HCT116 (cell line): ENCODE measurements around the gene NUP188. TPM values are rescaled to one million over a fixed set of nuclear protein-coding genes. Genes with fewer than 3 reads are reported as not detected.

Experiments used
- ATAC-seq: fragments of 200-7000 bp; cut with Tn5 transposase; 2 replicates; pipeline ENCODE4 v1.9.1; 2020; ENCODE audit warnings: mild to moderate bottlenecking, moderate library complexity
- BruUV-seq: library from RNA; stranded (reverse); fragments of 400-500 nt; replicated peaks from 2 replicates; lab custom pipeline; 2021; lab: Mats Ljungman, UMichigan
- CTCF ChIA-PET: fragments of 300-600 bp; sonication (Branson Sonifier 250); formaldehyde crosslinking; loops from one replicate; lab custom pipeline; 2021; ENCODE audit warnings: antibody characterized with exemption; lab: Charles Lee
- POLR2A ChIA-PET: fragments of 300-600, 350-600 bp; sonication (Branson Sonifier 250); formaldehyde crosslinking; loops from one replicate; lab custom pipeline; 2021; ENCODE audit warnings: antibody characterized with exemption; lab: Charles Lee
- RAD21 ChIA-PET, 2 experiments: fragments of 300-600 bp; sonication (Branson Sonifier 250); formaldehyde crosslinking; loops; one replicate each; lab custom pipeline; 2023; ENCODE audit warnings: low total read pairs in 2 of 2; ENCODE audit not compliant: uncharacterized antibody in 2 of 2, unreplicated experiment in 2 of 2, low non-redundant PET in 1 of 2; lab: Charles Lee
- DNase-seq: peaks from one replicate; pipeline ENCODE4 v3.0.0-alpha.2; 2010; ENCODE audit warnings: low read depth, low spot score
- H2AFZ ChIP-seq: fragments of 200-600 bp; shearing (Covaris generic), sonication (generic); 2 replicates; pipeline ENCODE4 v1.6.1; 2017; ENCODE audit warnings: low read depth, mixed run types, mixed read lengths, antibody characterized with exemption, low read length; ENCODE audit not compliant: poor library complexity, severe bottlenecking
- H3K27ac ChIP-seq: 2 replicates; pipeline ENCODE4 v1.5.1; 2012; ENCODE audit warnings: low read depth, low read length
- H3K27me3 ChIP-seq: fragments of 200-600 bp; sonication (generic); 2 replicates; pipeline ENCODE4 v1.6.1; 2016; ENCODE audit warnings: mixed run types, low read length, mixed read lengths; ENCODE audit not compliant: insufficient read depth
- H3K36me3 ChIP-seq, 2 experiments: fragments of 200-500 bp in 1 of 2; fragments of 200-600 bp in 1 of 2; sonication (Bioruptor generic) in 1 of 2; sonication (generic) in 1 of 2; 2 replicates each; pipeline versions ENCODE4 v1.5.1 to v1.6.1; 2014 to 2016; ENCODE audit warnings: low read length in 2 of 2, inconsistent platforms in 1 of 2, mixed read lengths in 1 of 2, mixed run types in 1 of 2; ENCODE audit not compliant: insufficient read depth in 2 of 2, control insufficient read depth in 1 of 2
- H3K4me1 ChIP-seq, 2 experiments: fragments of 200-600 bp in 1 of 2; sonication (generic) in 1 of 2; 2 replicates each; pipeline versions ENCODE4 v1.5.1 to v1.6.1; 2012 to 2017; ENCODE audit warnings: low read length in 2 of 2, inconsistent platforms in 1 of 2, mild to moderate bottlenecking in 1 of 2, mixed read lengths in 1 of 2, mixed run types in 1 of 2, moderate library complexity in 1 of 2; ENCODE audit not compliant: insufficient read depth in 2 of 2, control insufficient read depth in 1 of 2
- H3K4me2 ChIP-seq: fragments of 200-600 bp; sonication (generic); 2 replicates; pipeline ENCODE4 v1.6.1; 2017; ENCODE audit warnings: mixed run types, low read length, mixed read lengths
- H3K4me3 ChIP-seq, 2 experiments: fragments of 200-600 bp in 1 of 2; sonication (generic) in 1 of 2; replicated peaks in 1 of 2; 2 replicates each; pipeline ENCODE4 v1.5.1; 2011 to 2016; ENCODE audit warnings: low read length in 2 of 2, control low read depth in 1 of 2, low read depth in 1 of 2, mild to moderate bottlenecking in 1 of 2, mixed read lengths in 1 of 2, mixed run types in 1 of 2
- H3K79me2 ChIP-seq: fragments of 200-600 bp; sonication (generic); 2 replicates; pipeline ENCODE4 v1.6.1; 2017; ENCODE audit warnings: mild to moderate bottlenecking, mixed run types, low read length, moderate library complexity, mixed read lengths; ENCODE audit not compliant: insufficient read depth
- H3K9ac ChIP-seq: fragments of 200-600 bp; sonication (generic); 2 replicates; pipeline ENCODE4 v1.6.1; 2016; ENCODE audit warnings: low read length, mixed read lengths
- H3K9me2 ChIP-seq: fragments of 200-600 bp; sonication (generic), shearing (Covaris generic); 2 replicates; pipeline ENCODE4 v1.6.1; 2017; ENCODE audit warnings: mixed run types, mild to moderate bottlenecking, moderate library complexity; ENCODE audit not compliant: insufficient read depth
- H3K9me3 ChIP-seq, 2 experiments: fragments of 200-500 bp in 1 of 2; fragments of 200-600 bp in 1 of 2; sonication (Bioruptor generic) in 1 of 2; sonication (generic) in 1 of 2; 2 replicates each; pipeline ENCODE4 v1.6.1; 2014 to 2017; ENCODE audit warnings: low read length in 2 of 2, mixed read lengths in 2 of 2, inconsistent platforms in 1 of 2, low read depth in 1 of 2, mild to moderate bottlenecking in 1 of 2, mixed run types in 1 of 2, moderate library complexity in 1 of 2; ENCODE audit not compliant: control insufficient read depth in 1 of 2, insufficient read depth in 1 of 2
- H4K20me1 ChIP-seq: fragments of 200-600 bp; sonication (generic), shearing (Covaris generic); 2 replicates; pipeline ENCODE4 v1.6.1; 2017; ENCODE audit warnings: mixed run types, mild to moderate bottlenecking, moderate library complexity; ENCODE audit not compliant: insufficient read depth
- CBX3 ChIP-seq: IDR thresholded peaks from 2 replicates; pipeline ENCODE4 v1.6.1; 2012; ENCODE audit warnings: low read depth
- CEBPB ChIP-seq: IDR thresholded peaks from 2 replicates; pipeline ENCODE4 v1.6.1; 2012; ENCODE audit warnings: low read depth
- CTCF ChIP-seq, 3 experiments: fragments of 200-600 bp in 1 of 3; sonication (generic) in 1 of 3; IDR thresholded peaks in 2 of 3; conservative IDR thresholded peaks in 1 of 3; 2 replicates each; pipeline ENCODE4 v1.5.1; 2012 to 2017; ENCODE audit warnings: low read depth in 2 of 3, low read length in 2 of 3, antibody characterized with exemption in 1 of 3, borderline replicate concordance in 1 of 3, control low read depth in 1 of 3, mild to moderate bottlenecking in 1 of 3, mixed read lengths in 1 of 3, mixed run types in 1 of 3, moderate library complexity in 1 of 3; ENCODE audit not compliant: insufficient read depth in 1 of 3
- ELF1 ChIP-seq: IDR thresholded peaks from 2 replicates; pipeline ENCODE4 v1.6.1; 2012; ENCODE audit warnings: low read depth, borderline replicate concordance
- EZH2phosphoT487 ChIP-seq: fragments of 200-600 bp; IDR thresholded peaks from 2 replicates; pipeline ENCODE4 v1.6.1; 2018; ENCODE audit warnings: antibody characterized with exemption, borderline replicate concordance
- FOSL1 ChIP-seq: IDR thresholded peaks from 2 replicates; pipeline ENCODE4 v1.6.1; 2012; ENCODE audit warnings: low read depth
- JUND ChIP-seq: IDR thresholded peaks from 2 replicates; pipeline ENCODE4 v1.6.1; 2012
- POLR2A ChIP-seq: IDR thresholded peaks from 2 replicates; pipeline ENCODE4 v1.7.0; 2011; ENCODE audit warnings: borderline replicate concordance; ENCODE audit not compliant: insufficient read depth, insufficient read length; ENCODE audit errors: extremely low read depth
- POLR2AphosphoS5 ChIP-seq: IDR thresholded peaks from 2 replicates; pipeline ENCODE4 v1.6.1; 2011; ENCODE audit warnings: mild to moderate bottlenecking, low read depth, low read length, moderate library complexity
- RAD21 ChIP-seq: IDR thresholded peaks from 2 replicates; pipeline ENCODE4 v1.6.1; 2012; ENCODE audit warnings: low read depth, mild to moderate bottlenecking
- REST ChIP-seq: IDR thresholded peaks from 2 replicates; pipeline ENCODE4 v1.6.1; 2012; ENCODE audit warnings: low read depth
- SP1 ChIP-seq: IDR thresholded peaks from 2 replicates; pipeline ENCODE4 v1.6.1; 2012; ENCODE audit warnings: low read depth
- SRF ChIP-seq: IDR thresholded peaks from 2 replicates; pipeline ENCODE4 v1.6.1; 2012; ENCODE audit warnings: low read depth
- TCF7L2 ChIP-seq: IDR thresholded peaks from 2 replicates; pipeline ENCODE4 v1.7.0; 2011; ENCODE audit warnings: borderline replicate concordance, inconsistent platforms; ENCODE audit not compliant: insufficient read depth, insufficient read length; ENCODE audit errors: extremely low read depth
- YY1 ChIP-seq: IDR thresholded peaks from 2 replicates; pipeline ENCODE4 v1.6.1; 2011; ENCODE audit warnings: low read length, low read depth, moderate library complexity, mild to moderate bottlenecking; ENCODE audit not compliant: insufficient replicate concordance; ENCODE audit errors: extremely low read depth
- ZFX ChIP-seq: fragments of 450-650 bp; IDR thresholded peaks from 2 replicates; pipeline ENCODE4 v1.6.1; 2017
- ZNF274 ChIP-seq: fragments of 200-500 bp; sonication (Bioruptor generic); IDR thresholded peaks from 2 replicates; pipeline ENCODE4 v1.6.1; 2014; ENCODE audit warnings: mild to moderate bottlenecking, low read depth, low read length, inconsistent platforms
- intact Hi-C: fragments of 100-400 bp; cut with micrococcal nuclease; formaldehyde crosslinking; loops from 2 replicates; pipeline ENCODE4 v1.10.0; 2022
- total RNA-seq: library from RNA; stranded (reverse); gene quantifications from one replicate; pipeline ENCODE4 v1.2.1, GENCODE V29; 2021; ENCODE audit not compliant: unreplicated experiment
- TF ChIP-seq, protein P1 (sequence below): IDR thresholded peaks from 2 replicates; pipeline ENCODE4 v1.6.1; 2011; ENCODE audit warnings: mild to moderate bottlenecking, low read length, moderate library complexity; ENCODE audit not compliant: insufficient replicate concordance; ENCODE audit errors: extremely low read depth
- TF ChIP-seq, protein P2 (sequence below): IDR thresholded peaks from 2 replicates; pipeline ENCODE4 v1.6.1; 2012

NUP188 gene
- total RNA-seq, 1 experiment from 2014 or later = 115 TPM

GRCh38 chr9:129032541-129033159, 85.2 kb downstream of the NUP188 start:
- Histone ChIP-seq H2AFZ (no peak overlapping the region), H3K4me1 (peaks cover 11 to 22% of the 10 kb centered on the region in 2 experiments; a peak in 3 of 4 replicates), H4K20me1 (no peaks in the 10 kb centered on the region), H3K79me2 (peaks cover 6% of the 10 kb centered on the region), H3K9ac (no peak overlapping the region), H3K9me2 (no peaks in the 10 kb centered on the region), H3K9me3 (no peaks in the 10 kb centered on the region), H3K4me3 (no peak overlapping the region), H3K4me2 (no peak overlapping the region), H3K27me3 (no peaks in the 10 kb centered on the region), H3K36me3 (no peaks in the 10 kb centered on the region), H3K27ac (no peak overlapping the region)
- TF ChIP-seq ZFX (no peak), RAD21 (no peak), YY1 (no peak), SRF (no peak), ZNF274 (no peak), CTCF (IDR thresholded peaks at IDR 0.05 in 2 of 3, conservative IDR thresholded peaks at IDR 0.05 in 1 of 3; ENCODE audit: borderline replicate concordance in 1 of 3, insufficient read depth in 1 of 3, low read depth in 2 of 3, low read length in 2 of 3) (no peak), ELF1 (no peak), POLR2A (no peak), POLR2AphosphoS5 (no peak), EZH2phosphoT487 (no peak), CEBPB (no peak), JUND (no peak), CBX3 (no peak), TCF7L2 (no peak), REST (no peak), SP1 (no peak), FOSL1 (no peak)
- TF ChIP-seq, protein P1, sequence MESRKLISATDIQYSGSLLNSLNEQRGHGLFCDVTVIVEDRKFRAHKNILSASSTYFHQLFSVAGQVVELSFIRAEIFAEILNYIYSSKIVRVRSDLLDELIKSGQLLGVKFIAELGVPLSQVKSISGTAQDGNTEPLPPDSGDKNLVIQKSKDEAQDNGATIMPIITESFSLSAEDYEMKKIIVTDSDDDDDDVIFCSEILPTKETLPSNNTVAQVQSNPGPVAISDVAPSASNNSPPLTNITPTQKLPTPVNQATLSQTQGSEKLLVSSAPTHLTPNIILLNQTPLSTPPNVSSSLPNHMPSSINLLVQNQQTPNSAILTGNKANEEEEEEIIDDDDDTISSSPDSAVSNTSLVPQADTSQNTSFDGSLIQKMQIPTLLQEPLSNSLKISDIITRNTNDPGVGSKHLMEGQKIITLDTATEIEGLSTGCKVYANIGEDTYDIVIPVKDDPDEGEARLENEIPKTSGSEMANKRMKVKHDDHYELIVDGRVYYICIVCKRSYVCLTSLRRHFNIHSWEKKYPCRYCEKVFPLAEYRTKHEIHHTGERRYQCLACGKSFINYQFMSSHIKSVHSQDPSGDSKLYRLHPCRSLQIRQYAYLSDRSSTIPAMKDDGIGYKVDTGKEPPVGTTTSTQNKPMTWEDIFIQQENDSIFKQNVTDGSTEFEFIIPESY = no peak
- TF ChIP-seq, protein P2, sequence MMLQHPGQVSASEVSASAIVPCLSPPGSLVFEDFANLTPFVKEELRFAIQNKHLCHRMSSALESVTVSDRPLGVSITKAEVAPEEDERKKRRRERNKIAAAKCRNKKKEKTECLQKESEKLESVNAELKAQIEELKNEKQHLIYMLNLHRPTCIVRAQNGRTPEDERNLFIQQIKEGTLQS = no peak
- RAD21 ChIA-PET = no interaction called here
- DNase-seq (no peak), ATAC-seq (no peak)
- intact Hi-C loops = no loop called here
- CTCF ChIA-PET = no interaction called here
- POLR2A ChIA-PET = no interaction called here
- no TSS peak for BruUV-seq
